NCI-H524 (cell line): ENCODE results near the gene ZNF235.
"Not testable (repeated sequence)": the region's sequence is repeated elsewhere in the genome, so short reads cannot be mapped to it uniquely, and the experiment has no call there.

ENCODE experiments used
- DNase-seq, 2 experiments: peaks; one replicate each; lab custom pipeline; 2025; lab: John Stamatoyannopoulos, UW

Gene ZNF235

DNA sequence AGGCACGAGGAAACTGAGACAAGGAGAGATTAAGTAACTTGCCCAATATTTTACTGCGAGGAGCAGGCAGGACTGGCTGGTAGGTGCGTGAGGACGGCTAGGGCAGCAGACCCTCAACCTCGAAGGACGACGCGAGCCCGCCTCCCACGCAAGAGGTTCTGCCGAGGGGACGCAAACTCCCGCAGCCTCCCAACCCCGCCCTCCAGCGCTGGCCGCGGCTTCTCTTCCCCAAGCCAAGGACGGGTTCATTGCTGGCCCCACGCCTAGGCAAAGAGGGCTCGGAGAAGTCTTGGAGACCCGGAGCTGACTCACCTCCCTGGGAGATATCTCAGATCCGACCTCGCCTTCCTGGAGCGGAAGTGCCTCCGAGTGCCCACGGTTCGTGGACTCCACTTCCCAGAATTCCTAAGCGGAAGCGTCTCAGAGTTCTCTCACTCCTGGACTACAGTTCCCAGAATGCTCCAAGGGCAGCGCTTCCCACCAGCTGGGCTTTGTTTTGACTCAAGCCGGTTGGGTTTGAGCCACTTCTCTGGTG lies at the start of gene ZNF235:
Gene ZNF235 (minus strand): TSS at position 367 of the 535 bp plus-strand sequence. CDS start 1,621 bp downstream, outside the sequence.
- peak; percentile 86 to 90 for DNase-seq

- DNase-seq = no peak
Observed at GRCh38 chr19:44346556-44346955, 41.7 kb upstream of the ZNF235 start.

- DNase-seq = no peak
Observed at GRCh38 chr19:44345959-44346358, 41.1 kb upstream of the ZNF235 start.

DNA sequence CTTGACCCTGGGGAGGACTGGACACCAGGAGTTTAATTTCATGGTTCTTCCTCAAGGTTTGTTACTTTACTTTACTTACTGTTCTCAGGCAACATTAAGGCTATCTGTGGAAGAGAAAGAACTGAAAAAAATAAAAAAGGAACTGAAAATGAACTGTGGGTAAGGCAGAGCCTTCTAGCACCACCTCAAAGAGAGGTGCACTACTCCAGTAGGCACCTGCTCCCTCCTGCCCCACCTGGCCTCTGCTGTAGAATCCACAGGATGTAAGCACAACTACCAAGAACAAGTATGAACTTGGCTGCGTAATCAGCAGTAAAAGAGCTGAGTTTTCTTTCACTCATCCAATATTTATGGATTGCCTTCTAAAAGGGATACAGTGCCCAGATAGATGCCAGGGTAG lies 39.4 kb upstream of the ZNF235 start:
- DNase-seq = no peak

DNA sequence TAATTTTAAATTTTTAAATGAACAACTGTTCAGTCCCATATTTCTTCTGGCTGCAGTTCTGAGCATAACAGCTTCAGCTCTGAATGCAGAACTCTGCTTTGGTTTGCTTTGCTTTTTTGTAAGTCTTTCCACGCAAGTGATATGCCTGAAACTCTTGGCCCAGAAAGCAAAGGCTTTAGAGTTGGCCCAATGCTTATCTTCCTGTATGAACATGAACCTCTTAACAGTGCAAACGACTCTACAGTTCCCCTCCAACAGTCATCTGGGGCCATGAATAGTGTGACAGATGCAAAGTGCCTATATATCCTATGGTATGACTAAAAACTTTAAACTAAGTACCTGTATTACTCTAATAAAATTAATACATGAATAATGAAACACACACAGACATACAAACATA lies 37.0 kb upstream of the ZNF235 start:
- no peak for DNase-seq

DNA sequence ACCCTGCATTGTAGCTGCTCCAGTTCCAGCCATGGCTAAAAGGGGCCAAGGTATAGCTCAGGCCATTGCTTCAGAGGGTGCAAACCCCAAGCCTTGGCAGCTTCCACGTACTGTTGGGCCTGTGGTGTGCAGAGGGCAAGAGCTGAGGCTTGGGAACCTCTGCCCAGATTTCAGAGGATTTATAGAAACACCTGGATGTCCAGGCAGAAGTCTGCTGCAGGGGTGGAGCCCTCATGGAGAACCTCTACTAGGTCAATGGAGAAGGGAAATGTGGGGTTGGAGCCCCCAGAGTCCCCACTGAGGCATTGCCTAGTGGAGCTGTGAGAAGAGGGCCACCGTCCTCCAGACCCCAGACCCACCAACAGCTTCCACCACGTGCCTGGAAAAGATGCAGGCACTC lies 29.8 kb upstream of the ZNF235 start:
- not testable (repeated sequence) for DNase-seq

- DNase-seq = no peak
Observed at GRCh38 chr19:44332145-44332544, 27.3 kb upstream of the ZNF235 start.

DNA sequence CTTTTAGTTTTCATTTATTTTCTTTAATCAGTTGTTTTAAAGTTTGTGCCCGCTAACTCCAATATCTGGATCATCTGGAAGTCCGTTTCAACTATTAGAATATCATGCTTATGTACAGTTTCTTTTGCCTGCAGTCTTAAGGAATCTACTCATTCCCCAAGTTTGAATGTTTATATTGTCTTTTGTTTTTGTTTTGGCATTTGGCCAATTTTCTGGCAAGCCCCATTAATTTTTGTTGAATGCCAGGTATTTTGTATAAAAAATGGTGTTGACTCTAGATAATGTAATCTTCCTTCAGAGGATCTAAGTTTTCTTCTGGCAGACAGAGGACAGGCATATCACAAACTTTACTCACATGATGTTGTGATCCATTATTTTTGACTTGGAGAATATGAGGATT lies 11.1 kb upstream of the ZNF235 start:
- no peak for DNase-seq

DNA sequence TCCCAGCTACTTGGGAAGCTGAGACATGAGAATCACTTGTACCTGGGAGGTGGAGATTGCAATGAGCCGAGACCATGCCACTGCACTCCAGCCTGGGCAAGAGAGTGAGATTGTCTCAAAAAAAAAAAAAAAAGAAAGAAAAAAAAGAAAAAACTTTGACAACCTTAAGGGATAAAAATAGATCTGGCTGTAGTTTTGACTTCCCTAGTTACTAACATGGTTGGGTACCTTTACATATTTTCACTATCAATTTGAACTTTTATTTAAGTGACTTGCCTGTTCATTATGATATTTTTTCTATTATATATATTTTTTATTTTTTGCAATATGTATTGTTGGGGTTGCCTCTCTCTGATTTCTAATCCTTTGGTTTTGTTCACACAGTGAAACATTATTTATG lies 8.4 kb upstream of the ZNF235 start:
- no peak for DNase-seq

DNA sequence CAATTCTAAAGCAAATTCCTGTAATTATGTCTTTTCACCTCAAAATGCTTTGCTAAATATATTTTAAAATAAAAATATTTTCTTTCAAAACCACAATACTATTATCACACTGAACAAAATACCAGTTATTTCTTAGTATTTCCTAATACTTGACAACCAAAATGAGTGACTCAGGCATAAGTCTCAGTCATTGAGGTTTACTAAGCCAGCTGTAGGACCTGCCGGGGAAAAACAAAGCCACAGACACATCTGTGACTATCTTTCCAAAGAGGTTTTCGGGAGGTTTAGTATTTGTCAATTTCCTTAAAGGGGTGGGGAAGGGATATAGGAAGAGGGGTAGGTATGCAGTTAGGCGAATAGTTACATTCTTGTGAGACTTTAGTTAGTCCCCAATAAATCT lies 3.2 kb upstream of the ZNF235 start:
- DNase-seq = no peak

GRCh38 chr19:44306283-44306682 lies 1.5 kb upstream of the ZNF235 start:
- no peak for DNase-seq

DNA sequence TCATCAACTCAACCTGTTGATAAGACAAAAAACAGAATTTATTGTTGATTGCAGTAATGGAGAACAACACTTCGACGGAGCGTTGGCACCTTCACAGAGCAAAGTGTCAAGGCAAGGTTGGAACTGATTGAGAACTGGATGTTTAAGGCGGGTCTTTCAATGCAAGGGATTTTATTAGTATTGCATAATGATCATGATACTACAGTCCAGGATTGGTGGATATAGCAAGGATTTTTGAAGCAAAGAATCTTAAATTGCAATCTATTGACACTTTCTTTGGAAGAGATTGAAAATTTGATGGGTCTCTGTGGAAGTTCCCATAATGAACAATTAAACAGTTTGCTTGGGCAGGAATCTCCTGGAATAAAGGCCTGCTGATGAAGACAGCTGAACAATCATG lies 632 bp upstream of the ZNF235 start:
- no peak for DNase-seq

DNA sequence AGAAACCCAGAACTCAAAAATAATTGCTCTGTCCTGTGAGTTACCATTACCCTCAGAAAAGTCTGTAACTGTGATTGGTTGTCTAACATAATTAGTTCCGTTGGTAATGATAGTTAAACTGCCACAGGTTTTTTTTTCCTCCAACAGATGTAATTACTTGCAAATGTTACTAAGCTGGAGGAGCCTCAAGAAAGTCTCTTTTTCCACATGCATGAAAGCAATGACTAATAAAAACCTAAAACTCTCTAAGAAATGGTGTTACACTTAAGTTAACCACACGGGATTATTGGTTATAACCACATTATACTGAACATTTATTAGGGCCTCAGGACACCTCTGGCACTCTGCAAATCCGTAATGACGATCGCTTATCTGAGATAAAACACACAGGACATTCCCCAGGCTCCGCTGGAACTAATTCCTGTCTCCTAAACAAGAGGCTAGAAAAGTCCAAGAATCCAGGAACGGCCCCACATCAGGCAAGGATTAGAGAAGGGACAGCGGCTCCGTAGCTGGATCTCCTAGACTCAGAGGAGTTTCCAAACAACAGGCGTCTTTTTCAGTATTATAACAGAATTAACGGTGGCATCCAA lies 753 bp downstream of the ZNF235 start:
- DNase-seq = no peak

- no peak for DNase-seq
Observed at GRCh38 chr19:44303320-44303719, 1.5 kb downstream of the ZNF235 start.

- no peak for DNase-seq
Observed at GRCh38 chr19:44284968-44285367, 19.9 kb downstream of the ZNF235 start.

DNA sequence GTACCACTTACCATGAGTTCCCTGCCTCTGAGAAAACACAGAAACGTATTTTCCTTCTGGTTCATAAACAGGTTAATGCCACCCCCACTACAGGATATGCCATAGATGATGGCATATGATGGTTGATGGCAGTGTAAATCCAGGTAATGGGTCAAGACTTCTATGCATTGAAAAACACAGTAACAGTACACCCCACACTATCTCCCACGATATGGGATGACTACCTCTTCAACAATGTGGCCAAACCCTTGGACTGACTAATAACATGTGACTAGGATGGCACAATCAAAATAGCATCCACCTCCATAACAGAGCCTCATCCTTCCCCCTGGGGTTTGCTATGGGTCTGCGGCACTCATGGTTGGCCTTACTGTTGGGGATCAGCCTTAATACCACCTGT lies 22.0 kb downstream of the ZNF235 start:
- DNase-seq = no peak

DNA sequence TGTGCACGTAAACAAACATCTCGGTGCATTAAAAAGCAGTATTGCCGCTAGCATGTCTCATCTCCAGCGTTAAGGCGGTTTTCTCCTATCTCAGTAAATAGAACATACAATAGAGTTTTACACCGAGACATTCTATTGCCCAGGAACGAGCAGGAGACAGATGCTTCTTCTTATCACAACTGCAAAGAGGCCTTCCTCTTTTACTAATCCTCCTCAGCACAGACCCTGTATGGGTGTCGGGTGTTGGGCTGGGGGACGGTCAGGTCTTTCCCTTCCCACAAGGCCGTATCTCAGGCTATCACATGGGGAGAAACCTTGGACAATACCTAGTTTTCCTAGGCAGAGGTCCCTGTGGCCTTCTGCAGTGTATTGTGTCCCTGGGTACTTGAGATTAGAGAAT lies 23.9 kb downstream of the ZNF235 start:
- DNase-seq = peak in 1 of 2 experiments; percentile 8

DNA sequence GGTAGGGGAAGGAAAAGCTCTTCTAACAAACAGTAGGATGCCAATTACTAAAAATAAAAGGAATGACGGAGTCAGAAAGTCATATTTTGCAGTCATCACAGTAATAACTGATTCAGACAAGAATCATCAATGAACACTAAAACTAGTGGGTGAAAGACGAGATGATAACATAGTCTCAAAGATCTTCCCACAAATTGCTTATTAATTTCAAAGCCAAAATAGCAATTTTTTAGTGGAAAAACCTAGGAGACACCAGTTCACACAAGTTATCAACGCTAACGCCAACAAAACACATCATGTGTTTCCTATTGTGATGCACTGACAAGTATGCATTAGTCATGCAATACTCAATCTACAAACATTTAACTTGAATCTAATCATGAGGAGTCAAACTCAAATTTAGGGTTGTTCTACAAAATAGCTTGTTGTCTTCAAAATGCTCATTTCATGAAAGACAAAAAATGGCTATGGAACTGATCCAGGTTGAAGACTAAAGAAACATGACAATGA lies 26.6 kb downstream of the ZNF235 start:
- DNase-seq = no peak

- DNase-seq = no peak
Observed at GRCh38 chr19:44277331-44277730, 27.5 kb downstream of the ZNF235 start.

GRCh38 chr19:44260695-44261446 lies 44.0 kb downstream of the ZNF235 start:
- DNase-seq = no peak

DNA sequence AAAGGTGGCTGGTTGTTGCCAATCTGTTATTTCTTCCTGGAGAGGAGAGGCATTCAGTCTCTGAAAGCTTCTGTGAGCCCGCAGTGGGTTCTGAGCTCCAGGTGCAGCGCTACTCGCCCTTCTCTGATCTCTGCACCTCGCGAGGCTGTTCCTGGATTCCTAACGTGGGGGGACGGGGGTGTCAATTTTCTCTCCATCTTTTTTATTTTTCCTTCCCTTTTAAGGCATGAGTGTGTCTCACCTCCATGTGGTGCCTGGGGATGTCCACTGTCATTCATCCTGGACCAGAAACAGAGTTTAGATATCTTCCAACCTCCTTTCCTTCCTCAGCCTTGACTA lies 44.5 kb downstream of the ZNF235 start:
- DNase-seq = peak in 1 of 2 experiments; percentile 19

GRCh38 chr19:44258835-44259413 lies 45.9 kb downstream of the ZNF235 start:
- DNase-seq = no peak

- DNase-seq = no peak
Observed at GRCh38 chr19:44258136-44258535, 46.7 kb downstream of the ZNF235 start.
